K562 treated with DMSO at 1 percent for 24 hours (cell line): ENCODE results near the gene LRRC3C. TPM values are rescaled to one million over a fixed set of nuclear protein-coding genes. Genes with fewer than 3 reads are reported as not detected.

ENCODE experiments used
- total RNA-seq: library from RNA; unstranded; fragments of 300-600 nt; gene quantifications from 2 replicates; pipeline ENCODE4 v1.2.3, GENCODE V29; 2022; ENCODE audit warnings: low read depth; ENCODE audit not compliant: insufficient read depth

The LRRC3C gene, protein sequence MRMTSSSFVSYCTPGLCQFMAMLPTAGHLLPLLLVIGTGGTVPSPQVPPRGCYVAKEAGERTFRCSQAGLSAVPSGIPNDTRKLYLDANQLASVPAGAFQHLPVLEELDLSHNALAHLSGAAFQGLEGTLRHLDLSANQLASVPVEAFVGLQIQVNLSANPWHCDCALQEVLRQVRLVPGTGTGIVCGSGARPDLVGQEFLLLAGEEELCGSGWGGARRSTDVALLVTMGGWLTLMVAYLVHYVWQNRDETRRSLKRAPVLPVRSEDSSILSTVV
- not detected in 2 replicates for total RNA-seq

DNA sequence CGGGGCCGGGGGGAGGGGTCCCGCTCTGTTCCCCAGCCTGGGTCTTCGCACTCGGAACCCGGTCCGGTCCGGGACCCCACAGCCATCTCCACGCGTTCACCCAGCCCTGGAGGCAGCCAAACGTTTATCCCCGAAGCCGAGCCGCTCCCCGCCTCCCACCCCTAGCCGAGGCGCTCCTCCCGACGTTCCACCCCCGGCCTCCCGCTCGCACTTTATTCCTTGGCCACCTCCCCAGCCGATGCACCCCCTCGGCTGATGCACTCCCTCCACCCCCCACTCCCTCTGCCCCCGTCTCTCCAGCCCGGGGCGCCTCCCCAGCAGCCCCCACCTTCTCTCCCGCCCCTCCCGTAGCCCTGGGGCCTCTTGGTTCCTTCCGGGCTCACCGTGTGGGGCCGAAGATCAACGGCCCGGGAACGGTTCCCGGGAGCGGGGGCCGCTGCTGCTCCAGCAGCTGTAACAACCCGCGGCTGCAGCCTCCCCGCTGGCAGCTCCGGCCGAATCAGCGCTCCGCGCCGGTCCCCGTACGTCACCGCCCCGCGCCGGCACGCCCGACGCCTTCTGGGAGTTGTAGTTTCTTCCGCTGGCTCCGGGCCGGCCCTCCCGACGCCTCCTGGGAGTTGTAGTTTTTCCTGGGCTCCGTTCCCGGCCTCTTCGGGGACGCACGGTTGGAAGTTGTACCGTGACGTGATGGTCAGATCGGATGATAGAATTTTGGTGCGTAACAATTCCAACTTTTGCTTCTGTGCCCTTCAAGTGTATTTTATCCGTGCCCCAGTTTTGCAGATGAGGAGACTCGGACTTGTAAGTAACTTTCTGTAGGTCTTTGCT, at the start of gene LRRC3C, which contains the start of gene ORMDL3:
LRRC3C (plus strand) TSS at position 632 of the 828 bp plus-strand sequence. CDS start 13,792 bp downstream, outside the sequence.
ORMDL3 (minus strand) TSS at position 501 of the 828 bp plus-strand sequence. CDS start 3,398 bp downstream, outside the sequence.

GRCh38 chr17:39962642-39963220, 35.2 kb downstream of the LRRC3C start, which contains the start of gene GSDMA:
Gene GSDMA, plus strand, starts transcription at chr17:39963004. Its CDS starts 2,684 bp downstream, at chr17:39965688.

GRCh38 chr17:39980351-39981206, 53.0 kb downstream of the LRRC3C start, which contains the start of gene PSMD3:
Gene PSMD3, plus strand, starts transcription at chr17:39980807. Its CDS starts 164 bp downstream, at chr17:39980971.

Other genes starting within 250 kb of the LRRC3C start
- gene PGAP3, start 239.7 kb upstream of the LRRC3C start, total RNA-seq, result 9.9 and 13.3 TPM in 2 replicates
- gene ERBB2, start 227.7 kb upstream of the LRRC3C start, total RNA-seq, result 7.0 and 8.5 TPM in 2 replicates
- gene MIEN1, start 197.2 kb upstream of the LRRC3C start, total RNA-seq, result 95.9 and 103 TPM in 2 replicates
- gene GRB7, start 189.8 kb upstream of the LRRC3C start, total RNA-seq, result 8.2 and 10.4 TPM in 2 replicates
- 0.05 and 0.24 TPM in 2 replicates for gene IKZF3, start 63.4 kb upstream of the LRRC3C start, total RNA-seq
- gene ZPBP2, start 59.5 kb upstream of the LRRC3C start, total RNA-seq, result not detected in 2 replicates
- 4.0 and 4.1 TPM in 2 replicates for gene GSDMB, start 9.1 kb upstream of the LRRC3C start, total RNA-seq
- 35.1 and 36.0 TPM in 2 replicates for gene ORMDL3, start 131 bp upstream of the LRRC3C start, total RNA-seq
- gene GSDMA, start 35.3 kb downstream of the LRRC3C start, total RNA-seq, result not detected in 2 replicates
- gene PSMD3, start 53.1 kb downstream of the LRRC3C start, total RNA-seq, result 272 and 279 TPM in 2 replicates
- gene CSF3, start 87.7 kb downstream of the LRRC3C start, total RNA-seq, result not detected in 2 replicates
- 98.1 and 109 TPM in 2 replicates for gene MED24, start 126.7 kb downstream of the LRRC3C start, total RNA-seq
- gene THRA, start 135.2 kb downstream of the LRRC3C start, total RNA-seq, result 21.8 and 22.5 TPM in 2 replicates
- gene NR1D1, start 172.9 kb downstream of the LRRC3C start, total RNA-seq, result 5.0 and 5.3 TPM in 2 replicates
- gene MSL1, start 194.2 kb downstream of the LRRC3C start, total RNA-seq, result 33.4 and 35.6 TPM in 2 replicates
- 38.5 and 40.2 TPM in 2 replicates for gene CASC3, start 212.8 kb downstream of the LRRC3C start, total RNA-seq
- 2.4 and 2.6 TPM in 2 replicates for gene RAPGEFL1, start 249.7 kb downstream of the LRRC3C start, total RNA-seq